ENCODE data around the gene OR52E2. TPM values are rescaled to one million over a fixed set of nuclear protein-coding genes. Genes with fewer than 3 reads are reported as not detected.

OR52E2 gene
- total RNA-seq, 2 donors from 2014 or later = not detected

DNA sequence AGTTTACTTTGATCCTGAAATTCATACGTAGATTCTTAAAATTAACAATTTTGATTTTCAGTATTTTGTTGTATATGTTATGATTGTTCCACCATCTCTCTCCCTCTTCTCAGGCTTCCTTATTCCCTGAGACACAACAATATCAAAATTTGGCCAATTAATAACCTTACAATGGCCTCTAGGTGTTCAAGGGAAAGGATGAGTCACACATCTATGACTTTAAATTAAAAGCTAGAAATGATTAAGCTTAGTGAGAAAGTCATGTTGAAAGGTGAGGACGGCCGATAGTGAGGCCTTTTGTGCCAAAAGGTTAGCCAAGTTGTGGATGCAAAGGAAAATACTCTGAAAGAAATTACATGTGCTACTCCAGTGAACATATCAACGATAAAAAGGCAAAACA, 18.6 kb downstream of the OR52E2 start:
- Histone ChIP-seq H3K36me3 (no peaks in the 10 kb centered on the region), H3K27me3 (replicated peaks; ENCODE audit: insufficient read depth) (no peaks in the 10 kb centered on the region), H3K4me3 (no peak overlapping the region), H3K4me1 (replicated peaks) (no peaks in the 10 kb centered on the region), H3K9me3 (no peaks in the 10 kb centered on the region), H3K27ac (no peak overlapping the region)
- TF ChIP-seq, protein P1, sequence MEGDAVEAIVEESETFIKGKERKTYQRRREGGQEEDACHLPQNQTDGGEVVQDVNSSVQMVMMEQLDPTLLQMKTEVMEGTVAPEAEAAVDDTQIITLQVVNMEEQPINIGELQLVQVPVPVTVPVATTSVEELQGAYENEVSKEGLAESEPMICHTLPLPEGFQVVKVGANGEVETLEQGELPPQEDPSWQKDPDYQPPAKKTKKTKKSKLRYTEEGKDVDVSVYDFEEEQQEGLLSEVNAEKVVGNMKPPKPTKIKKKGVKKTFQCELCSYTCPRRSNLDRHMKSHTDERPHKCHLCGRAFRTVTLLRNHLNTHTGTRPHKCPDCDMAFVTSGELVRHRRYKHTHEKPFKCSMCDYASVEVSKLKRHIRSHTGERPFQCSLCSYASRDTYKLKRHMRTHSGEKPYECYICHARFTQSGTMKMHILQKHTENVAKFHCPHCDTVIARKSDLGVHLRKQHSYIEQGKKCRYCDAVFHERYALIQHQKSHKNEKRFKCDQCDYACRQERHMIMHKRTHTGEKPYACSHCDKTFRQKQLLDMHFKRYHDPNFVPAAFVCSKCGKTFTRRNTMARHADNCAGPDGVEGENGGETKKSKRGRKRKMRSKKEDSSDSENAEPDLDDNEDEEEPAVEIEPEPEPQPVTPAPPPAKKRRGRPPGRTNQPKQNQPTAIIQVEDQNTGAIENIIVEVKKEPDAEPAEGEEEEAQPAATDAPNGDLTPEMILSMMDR (IDR thresholded peaks at IDR 0.05) = no peak
- TF ChIP-seq POLR2AphosphoS5 (IDR thresholded peaks at IDR 0.05) (no peak), POLR2A (IDR thresholded peaks at IDR 0.05) (no peak)
- intact Hi-C loops (cut with DNase I) = no loop called here
- DNase-seq (ENCODE audit: low spot score) = no peak
- WGBS = 72% methylated on average over 4 of the region's 4 CpGs

DNA sequence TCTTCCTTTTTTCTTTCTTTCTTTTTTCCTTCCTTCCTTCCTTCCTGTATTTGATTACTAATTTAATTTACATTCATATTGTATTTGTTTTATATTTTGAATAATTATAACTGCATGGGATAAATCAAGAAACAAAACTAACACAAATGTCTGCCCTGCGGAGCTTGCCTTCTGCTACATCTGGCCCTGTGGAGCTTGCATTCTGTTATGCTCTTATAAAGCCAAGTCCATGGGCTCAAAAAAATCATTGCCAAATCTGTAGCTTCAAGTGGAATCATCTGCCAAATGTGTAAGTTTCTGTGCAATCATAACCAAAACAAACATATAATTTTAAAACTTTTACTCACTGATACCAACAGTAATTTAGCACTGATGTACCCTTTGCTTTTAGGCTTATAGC, 21.1 kb downstream of the OR52E2 start:
- no peak for TF ChIP-seq POLR2AphosphoS5 (IDR thresholded peaks at IDR 0.05)
- TF ChIP-seq, protein P1 (IDR thresholded peaks at IDR 0.05) = no peak
- no peak for TF ChIP-seq POLR2A (IDR thresholded peaks at IDR 0.05)
- no peaks in the 10 kb centered on the region for H3K27me3 ChIP-seq (replicated peaks; ENCODE audit: insufficient read depth)
- no peak overlapping the region for H3K27ac ChIP-seq
- intact Hi-C loops (cut with DNase I) = no loop called here
- 74% methylated on average over 1 of the region's 1 CpG for WGBS
- no peak for DNase-seq (ENCODE audit: low spot score)
- H3K4me3 ChIP-seq = no peak overlapping the region
- no peaks in the 10 kb centered on the region for H3K9me3 ChIP-seq
- no peaks in the 10 kb centered on the region for H3K36me3 ChIP-seq
- H3K4me1 ChIP-seq (replicated peaks) = no peaks in the 10 kb centered on the region

DNA sequence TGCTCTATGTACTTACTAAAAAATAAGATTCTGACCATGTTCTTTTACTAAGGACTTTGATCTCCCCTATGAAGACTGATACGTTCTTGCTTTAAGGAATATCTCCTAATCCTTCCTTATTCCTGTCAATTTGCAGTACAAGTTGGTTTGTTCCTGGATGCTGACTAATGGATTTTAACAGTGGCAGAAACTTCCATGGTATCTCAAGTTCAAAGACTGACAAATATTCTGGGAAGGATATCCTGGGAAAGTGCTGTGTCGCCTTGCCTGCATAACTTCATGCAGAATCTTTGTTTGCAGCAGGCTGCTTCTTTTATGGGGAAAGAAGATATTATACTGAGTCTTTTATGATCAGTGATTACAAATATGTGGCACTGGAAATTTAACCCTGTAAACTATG, 21.5 kb downstream of the OR52E2 start:
- WGBS = 54% methylated on average over 2 of the region's 2 CpGs
- Histone ChIP-seq H3K4me3 (no peak overlapping the region), H3K36me3 (no peaks in the 10 kb centered on the region), H3K27me3 (replicated peaks; ENCODE audit: insufficient read depth) (no peaks in the 10 kb centered on the region), H3K4me1 (replicated peaks) (no peaks in the 10 kb centered on the region), H3K9me3 (no peaks in the 10 kb centered on the region), H3K27ac (no peak overlapping the region)
- TF ChIP-seq POLR2AphosphoS5 (IDR thresholded peaks at IDR 0.05) = no peak
- TF ChIP-seq POLR2A (IDR thresholded peaks at IDR 0.05) = no peak
- TF ChIP-seq, protein P1 (IDR thresholded peaks at IDR 0.05) = no peak
- intact Hi-C loops (cut with DNase I) = no loop called here
- no peak for DNase-seq (ENCODE audit: low spot score)

DNA sequence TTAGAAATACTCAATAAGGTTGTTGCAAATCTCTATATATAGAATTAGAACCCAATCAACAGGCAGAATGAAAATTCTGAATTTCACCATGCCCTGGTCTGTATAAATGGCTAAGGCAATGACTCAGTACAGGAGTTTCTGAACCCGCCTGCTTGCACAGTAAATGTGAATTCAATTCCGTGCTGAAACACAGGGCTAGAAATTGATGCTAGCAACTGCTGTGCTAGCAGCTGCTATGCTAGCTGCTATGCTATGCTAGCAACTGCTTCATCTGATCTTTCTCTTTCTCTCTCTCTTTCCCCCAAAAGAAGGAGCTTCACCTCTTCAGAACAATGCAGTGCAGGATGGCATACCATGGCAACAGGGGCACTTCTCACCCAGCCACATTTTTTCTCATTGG, 22.8 kb downstream of the OR52E2 start:
- Histone ChIP-seq H3K4me3 (no peak overlapping the region), H3K36me3 (no peaks in the 10 kb centered on the region), H3K4me1 (replicated peaks) (no peaks in the 10 kb centered on the region), H3K27ac (no peak overlapping the region), H3K9me3 (no peaks in the 10 kb centered on the region), H3K27me3 (replicated peaks; ENCODE audit: insufficient read depth) (no peaks in the 10 kb centered on the region)
- DNase-seq (ENCODE audit: low spot score) = no peak
- TF ChIP-seq, protein P1 (IDR thresholded peaks at IDR 0.05) = no peak
- no peak for TF ChIP-seq POLR2A (IDR thresholded peaks at IDR 0.05)
- TF ChIP-seq POLR2AphosphoS5 (IDR thresholded peaks at IDR 0.05) = no peak
- intact Hi-C loops (cut with DNase I) = no loop called here
- WGBS = 72% methylated on average over 2 of the region's 2 CpGs

DNA sequence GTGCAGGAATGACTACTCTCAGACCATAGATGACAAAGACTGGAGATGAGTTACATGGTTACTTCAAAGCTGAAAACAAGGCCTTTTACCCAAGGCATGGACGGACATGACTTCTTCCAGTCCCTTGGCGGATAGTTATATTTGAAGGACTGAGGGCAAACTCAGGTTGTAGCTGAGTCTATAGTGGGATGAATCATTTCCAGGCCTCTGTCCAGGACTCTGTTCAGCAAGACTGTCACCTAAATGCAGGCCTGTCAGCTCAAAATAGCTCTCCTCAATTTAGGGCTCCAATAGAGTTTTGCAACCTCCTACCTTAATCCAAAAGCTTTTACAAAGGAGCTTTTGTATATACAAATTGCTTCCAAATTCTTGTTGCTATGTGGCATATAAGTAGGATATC, 37.4 kb downstream of the OR52E2 start:
- 94% methylated on average over 2 of the region's 2 CpGs for WGBS
- H3K36me3 ChIP-seq = no peaks in the 10 kb centered on the region
- no peak for DNase-seq (ENCODE audit: low spot score)
- H3K4me3 ChIP-seq = no peak overlapping the region
- intact Hi-C loops (cut with DNase I) = no loop called here
- TF ChIP-seq POLR2AphosphoS5 (IDR thresholded peaks at IDR 0.05) (no peak), POLR2A (IDR thresholded peaks at IDR 0.05) (no peak)
- TF ChIP-seq, protein P1 (IDR thresholded peaks at IDR 0.05) = no peak
- H3K9me3 ChIP-seq = no peaks in the 10 kb centered on the region
- no peaks in the 10 kb centered on the region for H3K27me3 ChIP-seq (replicated peaks; ENCODE audit: insufficient read depth)
- no peaks in the 10 kb centered on the region for H3K4me1 ChIP-seq (replicated peaks)
- no peak overlapping the region for H3K27ac ChIP-seq
